ENCODE results near the gene RAP2A. TPM values are rescaled to one million over a fixed set of nuclear protein-coding genes. Genes with fewer than 3 reads are reported as not detected.

The RAP2A gene
- total and polyA plus RNA-seq, 10 of the 15 experiments (the other 5 are each of a cell fraction or from before 2014, with no cell fraction given), result 3.5 to 35.1 (median 14.9) TPM

- H3K36me3 ChIP-seq (ENCODE audit: control insufficient read depth in 2 of 2, insufficient read depth in 2 of 2, low read length in 1 of 2), result no peaks in the 10 kb centered on the region
- no TSS peak for BruUV-seq (replicated peaks)
- no peak overlapping the region for H3K4me3 ChIP-seq
- H2AFZ ChIP-seq (ENCODE audit: control insufficient read depth, low read depth, low read length), result no peak overlapping the region
- ChIA-PET SMC1A (ENCODE audit: uncharacterized antibody, unreplicated experiment) (interaction anchor here (0.7 to 1.6 kb wide), 3 partner anchors 12 to 23 kb away, joined by 3 to 4 read pairs (median 4); no protein-coding TSS in a partner anchor), RAD21 (ENCODE audit: unreplicated experiment) (interaction anchor here (0.8 kb wide), 1 partner anchor 282 kb away, joined by 3 read pairs; no protein-coding TSS in a partner anchor), POLR2A (no interaction called here), CTCF (interaction anchor here (1.5 to 2.4 kb wide), 2 partner anchors 16 to 183 kb away, joined by 3 to 5 read pairs; no protein-coding TSS in a partner anchor)
- H3K9me3 ChIP-seq (replicated peaks; ENCODE audit: control insufficient read depth, insufficient read depth, low read length), result no peaks in the 10 kb centered on the region
- no peak for TF ChIP-seq MYB (IDR thresholded peaks at IDR 0.05; ENCODE audit: borderline replicate concordance, low read depth, low read length)
- no peak for TF ChIP-seq HDAC2 (IDR thresholded peaks at IDR 0.05)
- TF ChIP-seq SMAD1 (IDR thresholded peaks at IDR 0.05; ENCODE audit: low read depth, partially characterized antibody), result no peak
- no peak for TF ChIP-seq ZNF592 (IDR thresholded peaks at IDR 0.05)
- no peak for TF ChIP-seq RBBP5 (conservative IDR thresholded peaks at IDR 0.05)
- TF ChIP-seq DPF2 (IDR thresholded peaks at IDR 0.05), result no peak
- TF ChIP-seq YBX1 (IDR thresholded peaks at IDR 0.05), result no peak
- no peak for TF ChIP-seq NKRF (conservative IDR thresholded peaks at IDR 0.05)
- no peak for TF ChIP-seq MAX (IDR thresholded peaks at IDR 0.05; ENCODE audit: low read depth, low read length)
- TF ChIP-seq SP1 (IDR thresholded peaks at IDR 0.05; ENCODE audit: low read depth, low read length), result no peak
- in situ Hi-C loops (cut with MboI), result no loop called here
- H4K20me1 ChIP-seq (ENCODE audit: control insufficient read depth, insufficient read depth), result no peaks in the 10 kb centered on the region
- H3K4me2 ChIP-seq (ENCODE audit: control insufficient read depth, insufficient read depth), result no peak overlapping the region
- FAIRE-seq (no peak), ATAC-seq (no peak), DNase-seq (ENCODE audit: low read depth, low spot score) (no peak)
- H3K9ac ChIP-seq (ENCODE audit: control insufficient read depth, insufficient read depth, low read length), result no peak overlapping the region
- intact Hi-C loops (cut with micrococcal nuclease; ENCODE audit: unreplicated experiment), result no loop called here
- H3K79me2 ChIP-seq (ENCODE audit: control insufficient read depth, insufficient read depth, low read length), result no peaks in the 10 kb centered on the region
- no peak overlapping the region for H3K27ac ChIP-seq (ENCODE audit: control insufficient read depth, insufficient read depth)
- no peaks in the 10 kb centered on the region for H3K4me1 ChIP-seq (ENCODE audit: control insufficient read depth, insufficient read depth, low read length)
- 0% methylated on average over 1 of the region's 1 CpG for WGBS (ENCODE audit: insufficient coverage, insufficient replicate concordance, low lambda C conversion rate, missing lambda C conversion rate)
- no peaks in the 10 kb centered on the region for H3K27me3 ChIP-seq (replicated peaks in 1 of 2; ENCODE audit: control insufficient read depth in 2 of 2, insufficient read depth in 2 of 2, low read length in 1 of 2)
Measured at GRCh38 chr13:97392020-97392419, 41.9 kb upstream of the RAP2A start.
